ENCODE measurements around the gene KCNIP4.

The KCNIP4 gene

GRCh38 chr4:21139327-21139726 lies 809.2 kb downstream of the KCNIP4 start:
- no peak for DNase-seq

DNA sequence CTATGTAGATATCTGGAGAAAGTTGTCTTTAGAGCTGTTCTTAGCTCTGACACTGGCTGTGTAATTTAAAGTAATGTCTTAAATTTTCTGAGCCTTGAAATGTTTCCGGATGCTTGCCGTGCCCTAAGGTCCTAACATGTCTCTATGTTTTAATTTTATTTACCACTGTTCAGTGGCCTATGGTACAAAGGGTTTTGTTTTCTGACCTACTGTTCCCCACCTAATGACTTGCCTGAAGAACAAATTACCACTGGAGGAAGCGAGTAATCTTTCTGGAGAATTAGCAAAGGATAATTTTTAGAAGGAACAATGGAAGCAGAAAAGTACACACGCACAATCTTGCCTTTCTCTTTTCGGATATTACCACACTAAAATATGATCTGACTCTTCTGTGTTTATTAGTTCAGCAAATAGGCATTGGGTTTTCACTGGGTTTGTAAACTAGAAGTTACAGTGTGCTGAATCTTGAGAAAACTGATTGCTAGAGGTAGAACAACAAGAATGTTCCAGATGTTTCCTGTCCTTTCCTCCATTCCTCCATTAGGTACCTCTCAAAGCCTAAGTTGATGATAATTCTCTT lies 812.4 kb downstream of the KCNIP4 start:
- no peak for DNase-seq

DNA sequence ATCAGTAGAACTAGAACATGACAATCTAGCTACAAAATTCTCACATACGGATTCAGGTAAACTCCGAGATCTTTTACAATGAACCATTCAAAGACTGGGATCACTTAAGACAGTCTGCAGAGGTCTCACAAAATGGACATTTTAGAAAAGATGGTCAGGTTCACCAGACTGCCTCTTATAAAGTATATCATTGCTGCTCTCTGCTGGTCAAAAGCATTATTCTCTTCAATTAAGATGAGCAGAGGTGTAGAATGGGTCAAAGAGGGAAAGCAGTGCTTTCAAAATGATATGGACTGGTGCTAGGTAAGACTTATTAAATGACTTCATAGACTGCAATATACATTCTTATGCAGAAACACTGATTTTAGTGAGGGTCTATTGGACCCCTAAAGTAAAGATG lies 813.6 kb downstream of the KCNIP4 start:
- DNase-seq, result peak; percentile 13

- DNase-seq, result no peak
Measured at GRCh38 chr4:21130606-21131005, 818.0 kb downstream of the KCNIP4 start.

GRCh38 chr4:21126014-21126512 lies 822.5 kb downstream of the KCNIP4 start:
- no peak for DNase-seq

- no peak for DNase-seq
Measured at GRCh38 chr4:21118301-21118700, 830.3 kb downstream of the KCNIP4 start.

GRCh38 chr4:21117541-21118180 lies 830.9 kb downstream of the KCNIP4 start:
- DNase-seq, result no peak

GRCh38 chr4:21113496-21114223 lies 834.9 kb downstream of the KCNIP4 start:
- DNase-seq, result no peak

- no peak for DNase-seq
Measured at GRCh38 chr4:21102667-21103066, 845.9 kb downstream of the KCNIP4 start.

- DNase-seq, result no peak
Measured at GRCh38 chr4:21097865-21098264, 850.7 kb downstream of the KCNIP4 start.

DNA sequence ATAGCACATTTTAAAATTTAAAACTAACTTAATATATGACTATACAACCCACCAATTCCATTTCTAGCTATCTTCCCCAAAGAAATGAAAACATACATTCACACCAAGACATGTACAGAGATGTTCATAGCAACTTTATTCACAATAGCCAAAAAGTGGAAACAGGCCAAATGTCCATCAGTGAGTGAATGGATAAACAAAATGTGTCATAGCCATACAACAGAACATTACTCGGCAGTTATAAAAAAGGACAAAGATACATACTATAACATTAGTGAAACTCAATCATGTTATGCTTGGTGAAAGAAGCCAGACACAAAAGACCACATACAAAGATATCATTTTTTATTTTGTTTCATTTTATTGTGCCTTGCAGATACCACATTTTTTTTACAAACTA lies 851.5 kb downstream of the KCNIP4 start:
- DNase-seq, result no peak

DNA sequence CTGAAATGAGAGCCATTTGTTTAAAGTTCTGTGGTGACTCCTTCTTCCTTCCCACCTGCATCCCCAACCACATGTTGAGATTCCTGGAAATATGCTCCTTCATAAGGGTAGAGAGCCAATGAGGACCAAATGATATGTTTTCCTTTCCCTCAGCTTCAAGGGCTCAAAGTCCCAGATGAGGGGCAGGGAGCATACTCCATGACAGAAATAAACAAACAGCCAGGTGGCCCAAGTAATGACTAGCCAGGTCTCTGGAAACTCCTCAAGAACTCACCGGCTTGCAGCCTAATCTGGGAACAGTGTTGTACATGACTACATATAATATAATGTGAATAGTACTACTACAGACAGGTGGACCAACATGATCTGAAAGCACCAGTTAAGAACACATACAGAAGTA lies 856.0 kb downstream of the KCNIP4 start:
- DNase-seq, result peak; percentile 51

DNA sequence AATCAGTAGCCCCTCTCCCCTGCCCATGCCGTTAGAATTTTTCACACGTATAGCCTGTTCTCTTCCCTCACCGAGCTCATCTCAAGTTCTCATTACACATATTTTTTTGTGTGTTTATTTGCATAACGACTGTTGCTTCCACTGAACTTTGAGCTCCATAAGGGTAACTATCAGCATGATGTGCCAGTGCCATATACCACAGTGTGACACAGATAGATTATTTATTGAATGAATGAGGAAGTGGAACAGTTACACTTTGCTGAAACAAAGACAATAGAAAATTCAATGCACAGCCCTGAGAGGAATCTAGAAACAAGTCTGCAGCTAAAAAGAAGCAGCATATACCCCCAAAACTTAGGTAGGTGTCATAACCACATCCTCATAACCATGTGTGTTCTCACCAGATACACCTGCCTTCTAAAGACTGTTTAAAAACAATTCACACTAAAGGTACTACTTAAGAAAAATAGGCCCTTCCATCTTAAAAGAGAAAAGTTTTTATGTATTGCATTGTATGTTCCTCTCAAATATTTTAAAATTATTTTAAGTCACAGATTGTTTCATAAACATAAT lies 858.4 kb downstream of the KCNIP4 start:
- no peak for DNase-seq

- no peak for DNase-seq
Measured at GRCh38 chr4:21083413-21083812, 865.2 kb downstream of the KCNIP4 start.

GRCh38 chr4:21077967-21078366 lies 870.6 kb downstream of the KCNIP4 start:
- DNase-seq, result no peak

GRCh38 chr4:21067351-21067750 lies 881.2 kb downstream of the KCNIP4 start:
- no peak for DNase-seq

DNA sequence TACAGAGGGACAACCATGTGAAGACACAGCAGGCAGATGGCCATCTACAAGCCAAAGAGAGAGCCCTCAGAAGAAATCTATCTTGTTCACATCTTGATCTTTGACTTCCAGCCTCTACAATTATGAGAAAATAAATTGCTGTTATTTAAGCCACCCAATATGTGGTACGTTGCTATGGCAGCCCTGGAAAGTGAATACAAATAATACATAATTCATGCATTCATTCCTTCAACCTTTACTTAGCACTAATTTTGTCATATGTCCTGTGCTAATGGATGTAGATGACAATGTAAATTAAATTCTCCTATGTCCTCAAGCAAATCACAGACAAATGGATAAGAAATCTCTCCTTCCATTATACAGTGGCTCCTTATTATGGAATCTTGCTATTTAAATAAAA lies 886.7 kb downstream of the KCNIP4 start:
- DNase-seq, result no peak

- DNase-seq, result no peak
Measured at GRCh38 chr4:21046141-21046540, 902.4 kb downstream of the KCNIP4 start.

DNA sequence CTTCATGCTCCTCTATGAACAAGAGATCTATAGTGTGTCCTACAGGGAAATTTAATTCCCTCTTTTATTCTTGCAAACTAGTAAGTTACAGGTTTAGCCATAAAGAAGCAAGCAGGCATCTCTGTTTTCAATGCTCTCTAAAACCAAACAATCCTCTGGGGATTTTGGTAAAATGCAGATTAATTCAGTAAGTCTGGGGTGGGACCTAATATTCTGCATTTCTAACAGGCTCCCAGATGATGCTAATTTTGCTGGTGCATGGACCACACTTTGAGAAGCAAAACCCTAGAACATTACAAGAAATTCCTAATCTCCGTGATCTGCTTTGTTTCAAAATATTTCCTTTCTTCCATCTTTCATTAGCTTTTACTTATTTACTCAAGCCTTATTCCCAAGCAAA lies 903.5 kb downstream of the KCNIP4 start:
- DNase-seq, result no peak

DNA sequence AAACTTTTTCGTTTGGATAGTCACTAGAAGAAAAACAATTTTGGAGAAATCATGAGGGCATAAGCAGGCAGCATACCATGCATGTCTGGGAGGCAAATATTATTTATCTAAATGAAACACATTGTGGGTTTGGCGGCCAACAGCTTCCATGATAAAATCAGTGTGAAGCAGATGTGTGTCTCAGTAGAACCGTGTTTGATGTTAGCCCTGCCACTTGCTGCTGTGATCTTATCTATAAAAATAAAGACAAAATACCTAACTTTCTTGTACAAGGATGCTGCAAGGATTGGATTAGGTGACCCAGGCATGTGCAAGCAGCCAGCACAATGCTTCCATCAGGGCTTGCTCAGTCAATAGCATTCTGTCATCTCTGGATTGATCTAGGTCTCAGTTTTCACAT lies 906.9 kb downstream of the KCNIP4 start:
- no peak for DNase-seq

DNA sequence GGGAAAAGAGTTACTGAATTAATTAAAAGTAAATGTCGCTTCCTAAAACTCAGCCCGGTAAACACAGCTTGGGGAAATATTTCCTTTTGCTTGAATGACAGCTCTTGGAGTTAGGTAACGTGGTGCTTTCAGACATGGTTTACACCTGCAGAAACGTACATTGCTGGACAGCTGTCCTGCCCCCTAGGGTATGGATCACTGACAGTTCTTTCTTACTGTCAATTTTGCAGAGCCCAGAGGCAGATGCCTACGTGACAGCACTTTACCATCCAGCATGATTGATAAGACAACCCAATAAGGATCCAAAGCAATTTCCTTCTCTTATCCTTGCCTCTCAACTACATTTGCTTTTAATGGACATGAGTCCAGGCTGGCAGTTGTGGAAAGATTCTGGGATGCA lies 913.8 kb downstream of the KCNIP4 start:
- DNase-seq, result no peak

DNA sequence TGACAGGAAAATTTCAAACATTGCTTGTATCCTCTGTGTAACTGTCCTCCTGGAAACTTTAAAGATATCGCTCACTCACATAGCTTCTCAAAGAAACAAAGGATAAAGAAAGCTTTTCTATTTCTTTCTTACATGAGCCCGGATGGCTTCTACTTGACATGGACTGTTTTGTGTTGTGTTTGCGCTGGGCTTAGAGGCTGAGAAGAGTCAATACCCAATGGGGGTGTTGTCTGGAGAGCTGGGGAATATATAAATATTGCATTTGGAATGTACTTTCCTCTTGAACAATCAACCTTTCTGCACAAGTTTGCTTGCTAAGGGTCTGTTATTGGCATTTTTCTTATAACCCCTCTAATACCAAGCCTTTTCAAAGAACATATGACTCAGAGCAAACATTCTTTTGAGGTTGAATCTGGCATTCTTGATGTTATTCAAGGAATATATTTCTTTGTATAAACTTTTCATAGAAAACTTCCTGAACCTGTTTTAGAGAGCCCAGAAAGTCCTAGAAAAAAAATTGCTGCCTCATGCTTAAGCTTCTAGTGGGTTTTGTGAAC lies 916.4 kb downstream of the KCNIP4 start:
- DNase-seq, result no peak

- DNase-seq, result no peak
Measured at GRCh38 chr4:21018817-21019216, 929.8 kb downstream of the KCNIP4 start.

- no peak for DNase-seq
Measured at GRCh38 chr4:21013501-21013900, 935.1 kb downstream of the KCNIP4 start.
